Testis (tissue), 3 donors: ENCODE results near the gene SCIN. TPM values are rescaled to one million over a fixed set of nuclear protein-coding genes. Genes with fewer than 3 reads are reported as not detected.

Experiments
- DNase-seq: peaks from one replicate; pipeline ENCODE4 v3.0.0-alpha.2; 2019
- H3K27ac ChIP-seq, 2 donors: fragments of 200-600 bp; sonication (generic); one replicate each; pipeline ENCODE4 v1.5.1; 2019
- H3K27me3 ChIP-seq: fragments of 200-600 bp; sonication (generic); one replicate; pipeline ENCODE4 v1.5.1; 2019
- H3K36me3 ChIP-seq: fragments of 200-600 bp; sonication (generic); one replicate; pipeline ENCODE4 v1.5.1; 2017; ENCODE audit warnings: low read depth; ENCODE audit errors: missing control alignments
- H3K4me1 ChIP-seq: fragments of 200-600 bp; sonication (generic); one replicate; pipeline ENCODE4 v1.5.1; 2019
- H3K4me3 ChIP-seq, 2 donors: fragments of 200-600 bp; sonication (generic); one replicate each; pipeline ENCODE4 v1.5.1; 2017 to 2019
- H3K9me3 ChIP-seq: fragments of 200-600 bp; sonication (generic); one replicate; pipeline ENCODE4 v1.5.1; 2017
- POLR2A ChIP-seq: fragments of 450-650 bp; IDR thresholded peaks from one replicate; pipeline ENCODE4 v1.6.1; 2017; ENCODE audit warnings: antibody characterized with exemption, mild to moderate bottlenecking, moderate library complexity
- WGBS, 2 donors: methylation state at CpG; one replicate each; pipeline ENCODE4 v1.1.5; 2018; 5-methylcytosine and 5-hydroxymethylcytosine counted together
- intact Hi-C: fragments of 100-400 bp; cut with DNase I; formaldehyde crosslinking; loops from one replicate; pipeline ENCODE4 v1.15.1; 2023; ENCODE audit warnings: low total_unique reads
- polyA plus RNA-seq: library from polyadenylated mRNA; stranded (reverse); fragments of 350-450 nt; fragmentation: Illumina TruSeq; extraction: RNeasy Lipid Tissue Mini Kit (QIAGEN cat#74804); gene quantifications from one replicate; pipeline ENCODE4 v1.2.3, GENCODE V29; 2014; ENCODE audit warnings: low read depth, low replicate concordance; ENCODE audit not compliant: insufficient read depth
- total RNA-seq, 2 donors: library from RNA; depleted of rRNA; stranded (reverse); fragments of >200 nt; gene quantifications; one replicate each; pipeline ENCODE4 v1.2.3, GENCODE V29; 2016
- TF ChIP-seq, protein P1 (sequence below), 3 experiments: fragments of 450-650 bp in 2 of 3; fragments of 200-600 bp in 1 of 3; sonication (generic) in 1 of 3; IDR thresholded peaks; one replicate each; pipeline ENCODE4 v1.5.1; 2016 to 2019; ENCODE audit warnings: antibody characterized with exemption in 3 of 3, mild to moderate bottlenecking in 2 of 3, moderate library complexity in 1 of 3

The SCIN gene
- total and polyA plus RNA-seq, 3 donors from 2014 or later: 4.7 to 21.9 (median 11.4) TPM

DNA sequence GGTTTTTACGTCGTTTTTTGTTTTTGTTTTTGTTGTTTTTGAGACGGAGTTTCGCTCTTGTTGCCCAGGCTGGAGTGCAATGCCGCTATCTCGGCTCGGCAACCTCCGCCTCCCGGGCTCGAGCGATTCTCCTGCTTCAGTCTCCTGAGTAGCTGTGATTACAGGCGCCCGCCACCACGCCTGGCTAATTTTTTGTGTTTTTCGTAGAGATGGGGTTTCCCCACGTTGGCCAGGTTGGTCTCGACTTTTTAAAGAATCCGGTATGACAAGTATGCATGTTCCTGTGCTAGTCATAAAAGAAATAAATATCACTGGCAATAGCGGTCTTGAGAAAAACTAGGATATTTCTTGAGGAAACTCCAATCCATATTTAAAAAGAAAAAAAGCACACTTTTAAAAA lies 114.2 kb downstream of the SCIN start:
- DNase-seq: no peak

DNA sequence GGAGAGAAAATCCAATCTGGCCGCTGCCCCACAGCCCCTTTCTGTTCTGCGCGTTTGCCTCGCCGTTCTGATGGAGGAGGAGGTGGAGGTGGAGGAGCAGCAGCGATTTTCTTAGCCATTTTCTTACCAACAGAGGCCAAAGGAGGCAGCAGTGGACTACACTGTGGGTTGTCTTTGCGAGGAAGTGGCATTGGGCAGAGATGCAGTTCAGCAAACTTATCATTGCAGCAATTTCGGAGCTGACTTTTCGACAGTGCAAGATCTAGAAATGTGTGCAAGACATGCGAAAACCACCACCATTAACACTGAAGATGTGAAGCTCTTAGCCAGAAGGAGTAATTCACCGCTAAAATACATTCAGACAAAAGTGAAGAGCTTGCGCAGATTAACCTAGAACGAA lies 115.0 kb downstream of the SCIN start:
- Histone ChIP-seq H3K4me3 (peak overlapping the region; percentile 97 to 98), H3K36me3 (no peaks in the 10 kb centered on the region), H3K4me1 (peaks cover 5% of the 10 kb centered on the region), H3K27ac (peak overlapping the region in 1 of 2 donors; percentile 96), H3K9me3 (no peaks in the 10 kb centered on the region), H3K27me3 (no peaks in the 10 kb centered on the region)
- intact Hi-C loops: no loop called here
- DNase-seq: peak; percentile 58
- no peak for TF ChIP-seq POLR2A
- TF ChIP-seq, protein P1, sequence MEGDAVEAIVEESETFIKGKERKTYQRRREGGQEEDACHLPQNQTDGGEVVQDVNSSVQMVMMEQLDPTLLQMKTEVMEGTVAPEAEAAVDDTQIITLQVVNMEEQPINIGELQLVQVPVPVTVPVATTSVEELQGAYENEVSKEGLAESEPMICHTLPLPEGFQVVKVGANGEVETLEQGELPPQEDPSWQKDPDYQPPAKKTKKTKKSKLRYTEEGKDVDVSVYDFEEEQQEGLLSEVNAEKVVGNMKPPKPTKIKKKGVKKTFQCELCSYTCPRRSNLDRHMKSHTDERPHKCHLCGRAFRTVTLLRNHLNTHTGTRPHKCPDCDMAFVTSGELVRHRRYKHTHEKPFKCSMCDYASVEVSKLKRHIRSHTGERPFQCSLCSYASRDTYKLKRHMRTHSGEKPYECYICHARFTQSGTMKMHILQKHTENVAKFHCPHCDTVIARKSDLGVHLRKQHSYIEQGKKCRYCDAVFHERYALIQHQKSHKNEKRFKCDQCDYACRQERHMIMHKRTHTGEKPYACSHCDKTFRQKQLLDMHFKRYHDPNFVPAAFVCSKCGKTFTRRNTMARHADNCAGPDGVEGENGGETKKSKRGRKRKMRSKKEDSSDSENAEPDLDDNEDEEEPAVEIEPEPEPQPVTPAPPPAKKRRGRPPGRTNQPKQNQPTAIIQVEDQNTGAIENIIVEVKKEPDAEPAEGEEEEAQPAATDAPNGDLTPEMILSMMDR (IDR thresholded peaks at IDR 0.05): peak in 2 of 3 experiments; percentile 12 to 47
- 47 to 53% methylated on average over 13 of the region's 13 CpGs for WGBS, 2 donors

More for the DNA sequence above, 114.2 kb downstream of the SCIN start:
- TF ChIP-seq, protein P1 (IDR thresholded peaks at IDR 0.05): no peak
- no peak for TF ChIP-seq POLR2A
- no peaks in the 10 kb centered on the region for H3K27me3 ChIP-seq
- H3K27ac ChIP-seq: no peak overlapping the region
- no peaks in the 10 kb centered on the region for H3K36me3 ChIP-seq
- H3K9me3 ChIP-seq: no peaks in the 10 kb centered on the region
- intact Hi-C loops: no loop called here
- H3K4me1 ChIP-seq: peaks cover 5% of the 10 kb centered on the region
- WGBS, 2 donors: 59 to 69% methylated on average over 19 of the region's 19 CpGs
- H3K4me3 ChIP-seq: peak overlapping the region; percentile 13 to 17

DNA sequence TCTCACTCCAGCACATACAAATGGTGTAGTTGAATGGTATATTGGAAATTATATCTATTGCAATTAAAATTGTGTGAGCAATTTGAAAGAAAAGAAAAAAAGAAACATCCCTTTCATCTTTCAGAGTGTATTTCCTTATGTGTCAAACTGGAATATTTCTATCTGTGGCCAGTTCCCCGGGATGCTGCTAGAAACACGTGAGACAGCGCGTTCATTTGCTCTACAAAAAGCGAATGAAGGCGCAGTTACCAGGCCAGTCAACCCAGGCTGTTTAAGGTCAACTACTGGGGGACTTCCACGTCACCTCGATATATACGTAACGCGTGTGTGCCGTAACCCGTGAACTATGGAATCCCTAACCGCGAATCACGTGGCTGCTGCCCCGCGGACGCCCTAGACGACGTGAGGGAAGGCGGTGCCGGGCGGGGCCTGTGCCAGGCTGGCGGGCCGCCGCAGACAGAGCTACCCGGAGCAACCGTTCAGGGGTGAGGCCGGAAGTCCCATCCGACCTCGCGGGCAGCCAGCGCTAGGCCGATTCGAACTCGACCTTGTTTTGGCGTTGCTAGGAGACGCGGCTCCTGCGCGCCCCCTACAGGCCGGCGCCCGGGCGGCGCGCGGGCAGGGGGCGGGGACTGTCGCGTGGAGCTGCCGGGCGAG lies 115.8 kb downstream of the SCIN start:
- no peaks in the 10 kb centered on the region for H3K9me3 ChIP-seq
- peak overlapping the region; percentile 89 to 96 for H3K27ac ChIP-seq
- peak overlapping the region; percentile 97 to 98 for H3K4me3 ChIP-seq
- peaks cover 5% of the 10 kb centered on the region for H3K4me1 ChIP-seq
- no peak for TF ChIP-seq POLR2A
- TF ChIP-seq, protein P1 (IDR thresholded peaks at IDR 0.05): peak; percentile 86 to 97 (median 94)
- no peaks in the 10 kb centered on the region for H3K27me3 ChIP-seq
- WGBS, 2 donors: 1 to 3% methylated on average over 28 to 30 of the region's 54 CpGs
- intact Hi-C loops: no loop called here
- DNase-seq: peak; percentile 95
- no peaks in the 10 kb centered on the region for H3K36me3 ChIP-seq

DNA sequence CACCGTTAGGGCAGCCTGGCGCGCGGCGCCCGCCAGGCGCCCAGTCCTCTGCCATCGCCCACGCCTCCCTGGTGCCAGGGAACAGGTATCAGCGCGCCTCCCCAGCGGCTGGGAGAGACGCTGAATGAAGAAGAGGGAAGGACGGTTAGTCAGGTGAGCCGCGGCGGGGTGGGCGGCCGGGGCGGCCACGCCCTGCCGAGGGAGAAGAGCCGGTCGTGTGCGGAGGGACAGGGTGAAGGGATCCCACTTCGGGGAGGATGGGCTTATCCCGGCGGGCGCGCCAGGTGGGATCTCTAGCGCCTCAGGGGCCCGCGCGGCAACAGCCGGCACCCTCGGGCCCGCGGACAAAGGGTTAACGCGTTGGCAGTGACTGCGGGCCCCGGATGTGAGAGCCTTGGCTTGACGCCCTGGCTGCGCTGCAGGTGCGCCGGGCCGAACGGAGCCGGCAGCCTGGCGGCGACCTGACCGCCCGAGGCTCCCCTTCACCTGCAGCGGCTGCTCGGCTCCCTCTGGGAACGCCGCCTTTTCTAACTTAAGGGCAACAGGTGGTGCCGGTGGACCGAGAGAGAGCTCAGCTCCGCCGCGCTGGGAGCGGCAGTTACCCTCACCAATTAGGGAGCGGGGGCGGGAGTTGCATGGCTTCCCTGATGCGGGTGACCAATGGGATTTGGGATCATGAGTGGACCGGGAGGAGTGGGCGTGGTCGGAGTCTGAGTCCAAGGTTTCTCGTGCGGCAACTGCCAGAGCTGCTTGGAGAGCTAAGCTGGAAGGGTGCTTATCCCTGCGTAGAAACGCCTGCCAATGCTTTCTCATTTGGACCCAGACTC lies 116.6 kb downstream of the SCIN start, which contains the start of gene ARL4A:
Gene ARL4A (plus strand): TSS at position 743 of the 827 bp plus-strand sequence. CDS start 622 bp downstream, outside the sequence.
- no peak for TF ChIP-seq POLR2A
- TF ChIP-seq, protein P1 (IDR thresholded peaks at IDR 0.05): no peak
- Histone ChIP-seq H3K27me3 (no peaks in the 10 kb centered on the region), H3K9me3 (no peaks in the 10 kb centered on the region), H3K4me3 (peak within 1 kb of the TSS; percentile 97 to 98), H3K27ac (peak within 1 kb of the TSS; percentile 89 to 96), H3K36me3 (no peaks in the 10 kb centered on the region), H3K4me1 (peaks cover 5% of the 10 kb centered on the region)
- peak; percentile 100 for DNase-seq
- intact Hi-C loops: no loop called here
- WGBS, 2 donors: 0 to 1% methylated on average over 38 to 56 of the region's 73 CpGs
